PC-3 (cell line): ENCODE data around the gene JAKMIP2. TPM values are rescaled to one million over a fixed set of nuclear protein-coding genes. Genes with fewer than 3 reads are reported as not detected.

Experiments
- ATAC-seq: fragments of 200-7000 bp; cut with Tn5 transposase; 2 replicates; pipeline ENCODE4 v1.9.1; 2020; ENCODE audit warnings: mild to moderate bottlenecking, moderate library complexity
- BruUV-seq: library from RNA; stranded (reverse); fragments of 400-500 nt; replicated peaks from 2 replicates; lab custom pipeline; 2021; lab: Mats Ljungman, UMichigan
- CTCF ChIA-PET: fragments of 300-600 bp; sonication (Branson Sonifier 250); formaldehyde crosslinking; loops from one replicate; lab custom pipeline; 2022; ENCODE audit warnings: antibody characterized with exemption; lab: Charles Lee
- POLR2A ChIA-PET: fragments of 300-600 bp; sonication (Branson Sonifier 250); formaldehyde crosslinking; loops from one replicate; lab custom pipeline; 2022; ENCODE audit warnings: antibody characterized with exemption; ENCODE audit not compliant: unreplicated experiment; lab: Charles Lee
- DNase-seq: peaks from one replicate; pipeline ENCODE4 v3.0.0-alpha.2; 2015
- H2AFZ ChIP-seq: fragments of 300-600 bp; sonication (generic); 2 replicates; pipeline ENCODE4 v1.6.0; 2016; ENCODE audit warnings: antibody characterized with exemption, low read length
- H3F3A ChIP-seq: fragments of 300-600 bp; sonication (generic); one replicate; pipeline ENCODE4 v1.6.0; 2017; ENCODE audit warnings: antibody characterized with exemption, low read length, control low read depth, mild to moderate bottlenecking; ENCODE audit not compliant: unreplicated experiment
- H3K27ac ChIP-seq: fragments of 300-600 bp; sonication (generic); 2 replicates; pipeline ENCODE4 v1.5.1; 2016; ENCODE audit warnings: mild to moderate bottlenecking, low read length
- H3K27me3 ChIP-seq: fragments of 300-600 bp; sonication (generic); 2 replicates; pipeline ENCODE4 v1.6.1; 2016; ENCODE audit warnings: low read length, mixed read lengths
- H3K36me3 ChIP-seq: fragments of 300-600 bp; sonication (generic); 2 replicates; pipeline ENCODE4 v1.6.1; 2016; ENCODE audit warnings: low read depth, mixed run types, low read length, mixed read lengths
- H3K4me1 ChIP-seq: fragments of 300-600 bp; sonication (generic); 2 replicates; pipeline ENCODE4 v1.5.1; 2016; ENCODE audit warnings: low read length; ENCODE audit not compliant: insufficient read depth
- H3K4me2 ChIP-seq: fragments of 300-600 bp; sonication (generic); 2 replicates; pipeline ENCODE4 v1.6.0; 2016; ENCODE audit warnings: low read length
- H3K4me3 ChIP-seq: fragments of 300-600 bp; sonication (generic); 2 replicates; pipeline ENCODE4 v1.5.1; 2016; ENCODE audit warnings: mild to moderate bottlenecking, low read length, mixed read lengths
- H3K79me2 ChIP-seq: fragments of 300-600 bp; sonication (generic); 2 replicates; pipeline ENCODE4 v1.6.1; 2017; ENCODE audit warnings: low read length, mixed read lengths
- H3K9ac ChIP-seq: fragments of 300-600 bp; sonication (generic); 2 replicates; pipeline ENCODE4 v1.6.0; 2016; ENCODE audit warnings: mild to moderate bottlenecking, low read length
- H3K9me2 ChIP-seq: fragments of 300-600 bp; sonication (generic); replicated peaks from 2 replicates; pipeline ENCODE4 v1.6.1; 2016; ENCODE audit warnings: mixed run types, low read length, mixed read lengths
- H3K9me3 ChIP-seq: fragments of 300-600 bp; sonication (generic); 2 replicates; pipeline ENCODE4 v1.6.1; 2016; ENCODE audit warnings: low read length, mixed read lengths
- H4K20me1 ChIP-seq: fragments of 300-600 bp; sonication (generic); 2 replicates; pipeline ENCODE4 v1.6.1; 2016; ENCODE audit warnings: low read length, mixed read lengths
- EZH2 ChIP-seq: fragments of 300-600 bp; sonication (generic); IDR thresholded peaks from one replicate; pipeline ENCODE4 v1.6.1; 2017; ENCODE audit warnings: antibody characterized with exemption, mild to moderate bottlenecking, low read length; ENCODE audit not compliant: unreplicated experiment
- EZH2phosphoT487 ChIP-seq: fragments of 300-600 bp; sonication (generic); IDR thresholded peaks from 2 replicates; pipeline ENCODE4 v1.6.1; 2018; ENCODE audit warnings: mild to moderate bottlenecking, antibody characterized with exemption, low read length, borderline replicate concordance
- intact Hi-C: fragments of 100-400 bp; cut with micrococcal nuclease; formaldehyde crosslinking; loops from 2 replicates; pipeline ENCODE4 v1.9.0; 2023
- total RNA-seq: library from RNA; depleted of rRNA; stranded (reverse); fragments of >200 nt; gene quantifications from 2 replicates; pipeline ENCODE4 v1.2.3, GENCODE V29; 2014
- TF ChIP-seq, protein P1 (sequence below): fragments of 300-600 bp; sonication (generic); conservative IDR thresholded peaks from 2 replicates; pipeline ENCODE4 v1.5.1; 2017; ENCODE audit warnings: antibody characterized with exemption, low read depth, mild to moderate bottlenecking, low read length

The JAKMIP2 gene
- total RNA-seq, 1 experiment from 2014 or later: 0.15 TPM

- no peaks in the 10 kb centered on the region for H3F3A ChIP-seq
- H3K79me2 ChIP-seq: no peaks in the 10 kb centered on the region
- no peak overlapping the region for H3K9ac ChIP-seq
- H3K36me3 ChIP-seq: no peaks in the 10 kb centered on the region
- ATAC-seq (no peak), DNase-seq (no peak)
- no peak overlapping the region for H3K4me2 ChIP-seq
- BruUV-seq: no TSS peak
- CTCF ChIA-PET: interaction anchor here (0.7 to 2.5 kb wide), 3 partner anchors 18 to 93 kb away, joined by 3 to 17 read pairs (median 4); no protein-coding TSS in a partner anchor
- TF ChIP-seq EZH2phosphoT487 (no peak), EZH2 (no peak)
- TF ChIP-seq, protein P1, sequence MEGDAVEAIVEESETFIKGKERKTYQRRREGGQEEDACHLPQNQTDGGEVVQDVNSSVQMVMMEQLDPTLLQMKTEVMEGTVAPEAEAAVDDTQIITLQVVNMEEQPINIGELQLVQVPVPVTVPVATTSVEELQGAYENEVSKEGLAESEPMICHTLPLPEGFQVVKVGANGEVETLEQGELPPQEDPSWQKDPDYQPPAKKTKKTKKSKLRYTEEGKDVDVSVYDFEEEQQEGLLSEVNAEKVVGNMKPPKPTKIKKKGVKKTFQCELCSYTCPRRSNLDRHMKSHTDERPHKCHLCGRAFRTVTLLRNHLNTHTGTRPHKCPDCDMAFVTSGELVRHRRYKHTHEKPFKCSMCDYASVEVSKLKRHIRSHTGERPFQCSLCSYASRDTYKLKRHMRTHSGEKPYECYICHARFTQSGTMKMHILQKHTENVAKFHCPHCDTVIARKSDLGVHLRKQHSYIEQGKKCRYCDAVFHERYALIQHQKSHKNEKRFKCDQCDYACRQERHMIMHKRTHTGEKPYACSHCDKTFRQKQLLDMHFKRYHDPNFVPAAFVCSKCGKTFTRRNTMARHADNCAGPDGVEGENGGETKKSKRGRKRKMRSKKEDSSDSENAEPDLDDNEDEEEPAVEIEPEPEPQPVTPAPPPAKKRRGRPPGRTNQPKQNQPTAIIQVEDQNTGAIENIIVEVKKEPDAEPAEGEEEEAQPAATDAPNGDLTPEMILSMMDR: no peak
- no peak overlapping the region for H3K27ac ChIP-seq
- no peaks in the 10 kb centered on the region for H3K27me3 ChIP-seq
- POLR2A ChIA-PET: no interaction called here
- no peak overlapping the region for H3K4me3 ChIP-seq
- H3K4me1 ChIP-seq: no peaks in the 10 kb centered on the region
- H4K20me1 ChIP-seq: no peaks in the 10 kb centered on the region
- no peaks in the 10 kb centered on the region for H3K9me3 ChIP-seq
- no peaks in the 10 kb centered on the region for H3K9me2 ChIP-seq
- intact Hi-C loops: loop anchor here (5.0 kb wide), 1 partner anchor 336 kb away; no protein-coding TSS in a partner anchor
- no peak overlapping the region for H2AFZ ChIP-seq
Observed at GRCh38 chr5:147557876-147558745, 224.4 kb downstream of the JAKMIP2 start.

GRCh38 chr5:147555176-147555575 lies 227.4 kb downstream of the JAKMIP2 start:
- no peaks in the 10 kb centered on the region for H3K36me3 ChIP-seq
- no peaks in the 10 kb centered on the region for H3K9me2 ChIP-seq
- H3K4me3 ChIP-seq: no peak overlapping the region
- H3F3A ChIP-seq: no peaks in the 10 kb centered on the region
- no peaks in the 10 kb centered on the region for H3K27me3 ChIP-seq
- BruUV-seq: no TSS peak
- DNase-seq (no peak), ATAC-seq (no peak)
- H3K27ac ChIP-seq: no peak overlapping the region
- TF ChIP-seq EZH2phosphoT487 (no peak), EZH2 (no peak)
- TF ChIP-seq, protein P1: no peak
- ChIA-PET POLR2A (no interaction called here), CTCF (no interaction called here)
- H2AFZ ChIP-seq: no peak overlapping the region
- H3K79me2 ChIP-seq: no peaks in the 10 kb centered on the region
- intact Hi-C loops: loop anchor here (5.0 kb wide), 1 partner anchor 333 kb away; no protein-coding TSS in a partner anchor
- no peaks in the 10 kb centered on the region for H3K9me3 ChIP-seq
- H3K4me1 ChIP-seq: no peaks in the 10 kb centered on the region
- H3K4me2 ChIP-seq: no peak overlapping the region
- no peak overlapping the region for H3K9ac ChIP-seq
- H4K20me1 ChIP-seq: no peaks in the 10 kb centered on the region
